Activated CD8-positive, alpha-beta memory T cell treated with anti-CD3 and anti-CD28 coated beads for 24 hours (primary cell): ENCODE results near the gene VSNL1.

ENCODE experiments used
- DNase-seq: peaks from one replicate; pipeline ENCODE4 v3.0.0-alpha.2; 2020

VSNL1 gene

DNA sequence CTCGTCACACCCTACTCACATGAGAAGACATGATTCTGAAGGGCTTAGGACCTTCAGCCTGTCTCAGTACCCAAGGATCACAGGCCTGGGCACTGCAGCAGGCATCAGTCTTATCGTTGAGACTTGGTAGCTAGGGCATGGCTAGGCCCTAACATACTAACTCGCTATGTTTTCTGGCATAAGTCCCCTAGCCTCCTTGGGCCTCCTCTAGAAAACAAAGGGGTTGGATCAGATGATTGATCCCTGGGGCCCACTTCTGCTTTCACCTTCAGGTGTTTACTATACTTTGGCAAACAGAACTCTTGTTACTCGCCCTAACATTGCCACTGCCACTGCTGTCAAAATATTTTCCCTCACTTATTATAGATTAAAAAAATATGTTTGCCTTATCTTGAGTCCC is 44.2 kb downstream of the VSNL1 start:
- no peak for DNase-seq

DNA sequence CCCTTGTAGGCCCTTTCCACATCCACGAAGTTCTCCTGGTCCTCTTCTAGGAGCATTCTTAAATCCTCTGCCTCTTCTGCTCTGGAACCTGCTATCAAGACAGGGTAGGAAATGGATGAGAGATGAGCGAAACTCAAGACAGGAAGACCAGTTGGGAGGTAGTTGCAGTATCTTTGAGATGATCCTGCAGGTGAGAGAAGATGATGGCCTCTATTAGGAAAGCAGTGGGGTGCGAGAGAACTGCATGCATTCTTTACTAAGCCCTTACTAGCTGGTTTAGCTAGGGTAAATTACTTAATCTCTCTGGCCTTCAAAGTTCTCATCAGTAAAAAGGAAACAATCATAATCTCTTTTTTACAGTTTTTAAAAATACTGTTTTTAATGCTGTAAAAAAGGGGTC is 47.0 kb downstream of the VSNL1 start:
- DNase-seq, result no peak

DNA sequence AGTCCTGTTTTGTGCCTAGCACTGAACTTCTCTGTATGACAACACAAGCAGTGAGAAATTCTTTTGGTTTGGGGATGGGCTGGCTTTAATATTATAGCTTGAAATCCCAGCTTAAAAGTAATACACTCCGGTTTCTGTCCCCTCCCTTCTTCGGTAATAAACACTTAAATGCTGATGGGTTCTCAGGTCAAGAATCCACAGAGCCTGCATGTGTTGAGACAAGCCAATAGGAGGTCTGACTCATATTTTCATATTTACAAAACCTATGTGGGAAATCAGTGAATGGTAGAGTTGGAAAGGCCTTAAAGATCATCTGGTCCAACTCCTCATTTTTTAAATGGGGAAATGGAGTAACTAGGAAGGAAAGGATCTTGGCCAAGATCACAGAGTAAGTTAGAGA is 47.5 kb downstream of the VSNL1 start:
- DNase-seq, result no peak

GRCh38 chr2:17589406-17590035 is 49.0 kb downstream of the VSNL1 start:
- DNase-seq, result no peak

DNA sequence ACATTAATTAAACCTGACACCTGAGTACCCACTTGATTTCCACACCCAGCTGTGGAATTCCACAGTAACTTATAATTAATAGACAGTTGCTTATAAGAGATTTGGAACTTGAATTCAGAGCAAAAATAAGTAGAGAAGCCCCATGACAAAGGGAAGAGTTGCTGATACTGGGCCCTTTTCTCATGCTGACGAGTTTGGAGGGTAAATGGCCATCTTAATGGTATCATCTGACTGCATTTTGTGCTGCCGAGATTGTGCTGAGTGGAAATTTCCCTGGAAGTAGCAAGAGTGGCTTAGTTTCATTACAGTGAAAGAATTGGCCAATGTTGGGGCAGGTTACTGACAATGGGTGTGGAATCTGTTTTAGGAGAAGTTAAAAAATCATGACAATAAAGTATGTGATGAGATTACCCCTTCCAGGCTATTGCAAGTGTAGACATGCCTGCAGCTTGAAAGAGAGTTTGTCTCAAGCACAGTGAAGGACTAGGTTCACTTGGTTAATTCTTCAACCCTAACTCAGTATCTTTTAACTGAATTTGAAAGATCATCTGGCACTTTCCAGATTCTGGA is 49.9 kb downstream of the VSNL1 start:
- no peak for DNase-seq

GRCh38 chr2:17591846-17592245 is 51.4 kb downstream of the VSNL1 start:
- DNase-seq, result no peak

DNA sequence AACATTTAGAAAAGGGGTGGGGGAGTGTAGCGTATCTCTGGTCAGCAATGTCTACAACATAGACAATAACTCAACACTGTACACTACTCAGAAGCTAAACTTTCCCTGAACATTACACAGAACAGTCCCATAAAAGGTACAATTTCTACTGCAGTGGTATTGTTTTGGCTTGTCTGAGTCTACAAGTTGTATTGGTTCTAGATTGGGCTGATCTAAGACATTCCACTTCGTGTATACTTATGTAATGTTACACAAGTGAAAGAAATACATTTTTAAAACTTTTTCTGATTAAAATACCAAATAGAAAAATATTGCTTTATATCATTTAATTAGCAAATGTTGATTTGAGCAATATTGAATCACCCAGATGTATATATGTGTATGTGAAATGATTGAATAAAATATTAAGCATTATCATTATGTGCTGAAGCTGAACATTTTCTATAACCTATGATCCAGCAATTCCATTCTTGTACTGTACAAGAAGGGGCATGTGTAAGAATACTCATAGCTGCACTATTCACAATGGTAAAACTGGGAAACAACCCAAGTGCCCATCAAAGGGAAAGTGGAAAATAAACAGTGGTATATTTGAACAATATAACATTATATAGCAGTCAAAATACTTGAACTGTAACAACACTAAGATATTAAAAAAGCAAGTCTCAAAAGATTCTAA is 52.4 kb downstream of the VSNL1 start:
- DNase-seq, result no peak

- DNase-seq, result no peak
Observed at GRCh38 chr2:17593445-17593840, 52.9 kb downstream of the VSNL1 start.

DNA sequence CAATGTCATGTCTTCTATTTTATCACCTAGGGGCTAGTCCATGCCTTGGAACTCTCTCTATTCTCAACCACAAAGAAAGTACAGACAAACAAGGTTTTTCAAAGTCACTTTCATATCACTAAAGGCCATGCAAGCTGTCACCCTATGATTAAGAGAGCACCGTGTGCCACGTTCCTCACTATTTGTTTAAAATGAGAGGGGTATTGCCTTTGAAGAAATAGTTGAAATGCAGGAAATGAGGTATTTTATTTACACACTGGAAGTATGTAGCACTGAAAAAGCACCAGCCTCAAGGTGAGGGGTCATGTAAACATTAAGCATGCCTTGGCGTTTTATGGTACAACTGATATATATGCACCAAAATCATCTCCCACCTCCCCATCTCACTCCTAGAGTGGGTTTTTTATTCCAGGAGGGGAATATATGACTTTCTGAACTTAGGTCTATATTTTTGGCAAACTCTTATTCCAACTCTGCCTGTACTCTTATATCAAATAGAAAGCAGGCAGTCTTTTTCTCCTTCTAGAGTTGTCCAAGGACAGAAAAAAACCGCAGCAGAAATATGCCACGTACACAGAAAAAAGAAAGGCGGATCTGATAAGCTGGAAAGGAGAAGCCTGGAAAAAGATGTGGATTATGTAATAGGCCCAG is 53.5 kb downstream of the VSNL1 start:
- no peak for DNase-seq

DNA sequence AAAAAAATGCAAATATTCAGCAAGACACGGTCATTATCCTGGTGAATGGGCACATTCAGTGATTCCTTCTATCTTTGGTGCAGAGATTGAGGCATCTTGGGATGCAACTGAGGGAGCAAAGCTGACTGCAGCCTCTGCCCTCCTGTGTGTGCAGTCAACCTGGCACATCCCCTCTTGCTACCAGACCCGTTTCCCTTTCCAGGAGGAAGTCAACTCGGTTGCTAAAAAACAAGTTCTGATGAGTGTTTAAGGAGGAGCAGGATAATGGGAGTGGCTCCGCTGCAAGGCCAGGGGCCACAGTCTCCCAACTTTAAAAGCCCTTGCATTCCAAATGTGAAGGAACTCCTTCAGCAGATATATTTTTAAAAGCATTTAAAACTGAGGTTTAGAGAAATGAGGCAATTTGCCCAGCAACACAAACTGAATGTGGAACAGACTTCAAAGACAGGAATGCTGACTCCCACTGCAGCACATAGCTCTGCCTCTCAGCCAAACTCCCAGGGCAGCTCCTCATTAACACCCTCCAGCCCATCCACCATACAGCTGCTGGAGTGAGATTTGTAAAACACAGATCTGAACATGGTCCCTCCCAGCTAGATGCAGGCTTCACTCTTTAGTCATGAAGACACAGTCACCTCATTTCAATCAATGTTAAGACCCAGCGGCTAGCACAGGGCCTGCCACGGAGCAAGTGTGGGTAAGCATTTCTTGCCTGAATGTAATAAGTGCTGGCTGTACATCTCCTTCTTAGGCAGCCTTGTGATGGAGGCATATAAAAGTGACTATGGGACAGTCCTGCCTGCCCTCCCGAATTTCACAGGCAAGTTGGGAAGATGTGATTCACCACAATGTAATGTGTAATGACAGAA is 54.3 kb downstream of the VSNL1 start:
- no peak for DNase-seq

GRCh38 chr2:17599617-17600016 is 59.1 kb downstream of the VSNL1 start:
- no peak for DNase-seq

DNA sequence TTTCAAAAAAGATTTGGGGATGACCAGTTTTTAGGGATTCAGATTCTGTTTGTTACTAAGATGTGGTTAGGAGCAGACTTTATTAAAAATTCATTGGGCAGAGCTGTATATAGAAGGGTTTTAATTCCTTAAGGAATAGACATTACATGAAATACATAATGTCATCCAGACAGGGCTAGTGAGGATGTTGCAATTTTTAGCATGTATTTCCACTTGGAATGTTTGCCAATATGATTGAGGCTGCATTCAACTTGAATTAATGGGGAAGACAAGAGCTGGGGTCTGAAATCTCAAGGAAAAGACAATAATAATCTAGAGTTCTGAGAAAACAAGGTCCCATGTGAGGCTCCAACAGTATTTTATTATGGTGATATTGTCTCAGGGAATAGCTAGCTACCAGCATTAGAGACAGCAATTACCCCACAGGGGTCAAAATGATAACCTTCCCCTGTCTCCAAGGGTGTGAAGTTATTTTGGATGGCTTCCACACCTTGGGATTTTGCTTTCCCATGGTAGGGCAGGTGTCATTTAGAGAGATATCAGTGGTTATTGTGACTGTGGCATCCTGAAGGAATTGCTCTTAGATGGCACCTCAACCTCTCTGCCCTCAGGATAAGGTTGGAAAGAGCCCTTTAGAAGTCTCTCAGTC is 60.2 kb downstream of the VSNL1 start:
- DNase-seq, result no peak

DNA sequence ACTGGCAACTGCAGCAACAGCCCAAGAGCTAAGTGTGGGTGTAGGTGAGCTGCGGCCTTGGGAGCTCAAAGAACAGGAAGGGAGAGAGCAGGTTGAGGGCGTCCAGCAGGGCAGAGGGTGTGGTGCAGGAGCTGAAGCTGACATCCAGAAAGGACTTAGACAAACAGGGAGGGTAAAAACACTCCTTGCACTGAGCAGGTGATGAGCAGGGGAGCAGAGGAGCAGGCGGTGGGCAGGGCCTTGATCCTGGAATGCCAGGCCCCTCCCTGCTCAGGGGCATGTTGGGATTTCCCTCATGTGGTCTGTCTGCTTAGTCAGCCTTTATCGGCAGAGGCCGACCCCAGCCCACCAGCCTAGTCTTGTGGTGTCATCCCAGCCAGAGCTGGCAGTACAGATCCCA is 63.6 kb downstream of the VSNL1 start:
- DNase-seq, result no peak

- no peak for DNase-seq
Observed at GRCh38 chr2:17605696-17606095, 65.2 kb downstream of the VSNL1 start.

GRCh38 chr2:17606851-17607250 is 66.4 kb downstream of the VSNL1 start:
- no peak for DNase-seq

DNA sequence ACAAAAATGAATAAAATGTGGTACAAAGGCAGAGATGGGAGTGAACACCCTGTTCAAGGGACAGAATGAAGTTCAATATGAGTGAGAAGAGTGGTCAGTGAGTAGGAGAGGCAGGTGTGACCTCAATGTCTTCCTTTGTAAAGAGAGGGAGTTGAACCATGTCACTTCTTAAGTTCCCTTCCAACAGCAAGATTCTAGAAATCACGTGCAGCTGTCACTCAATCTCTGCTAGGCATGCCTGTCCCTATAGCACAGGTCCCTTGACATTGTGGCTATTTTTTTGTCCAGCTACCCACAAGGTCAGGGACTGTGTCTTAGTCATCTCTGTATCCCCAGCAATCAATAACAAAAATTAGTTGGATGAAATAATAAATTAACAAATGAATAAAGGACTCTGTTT is 66.9 kb downstream of the VSNL1 start:
- DNase-seq, result no peak

GRCh38 chr2:17608251-17608650 is 67.8 kb downstream of the VSNL1 start:
- DNase-seq, result no peak

DNA sequence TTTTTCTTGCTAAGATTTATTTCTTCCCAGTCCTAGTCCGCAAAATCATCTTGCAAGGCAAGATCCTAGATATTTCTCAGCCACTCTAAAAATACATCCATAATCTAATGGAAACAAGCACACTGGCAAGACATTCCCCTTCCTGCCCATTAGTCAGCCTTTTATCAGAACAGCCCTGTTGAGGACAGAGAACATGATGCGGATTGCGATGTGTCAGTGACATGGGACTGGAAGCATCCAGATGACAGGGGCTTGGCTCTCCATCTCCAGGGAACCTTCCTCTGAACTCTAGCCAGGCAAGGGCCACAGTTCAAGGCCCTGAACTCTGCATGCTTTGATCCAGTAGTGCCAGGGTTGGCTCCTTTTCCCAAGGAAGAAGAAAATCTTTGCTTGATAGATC is 70.0 kb downstream of the VSNL1 start:
- DNase-seq, result no peak

DNA sequence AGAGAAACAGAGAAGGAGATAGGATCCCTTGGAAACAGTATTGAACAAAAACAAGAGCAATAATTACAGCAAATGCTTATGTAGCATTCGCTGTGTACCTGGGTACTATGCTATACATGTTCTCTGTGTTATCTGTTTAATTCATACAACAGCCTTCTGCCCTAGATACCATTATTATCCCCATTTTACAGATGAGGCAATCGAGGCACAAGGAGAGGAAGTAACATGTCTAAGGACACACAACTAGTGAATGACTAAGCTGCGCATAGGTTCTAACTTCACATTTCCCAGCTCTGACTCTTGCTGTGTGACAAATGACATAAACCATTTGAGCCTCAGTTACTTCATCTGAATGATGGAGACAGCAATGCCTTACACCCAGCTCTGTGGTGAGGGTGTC is 70.5 kb downstream of the VSNL1 start:
- no peak for DNase-seq

- peak; percentile 13 for DNase-seq
Observed at GRCh38 chr2:17614174-17614930, 73.9 kb downstream of the VSNL1 start.

- no peak for DNase-seq
Observed at GRCh38 chr2:17615147-17615546, 74.7 kb downstream of the VSNL1 start.
